Measurements from ENCODE around the gene NCSTN. TPM values are rescaled to one million over a fixed set of nuclear protein-coding genes. Genes with fewer than 3 reads are reported as not detected.
A peak's percentile ranks its signal among the peaks of the same experiment; 100 is the strongest.

Gene NCSTN
- total RNA-seq, 1 donor from 2014 or later: 44.8 TPM

GRCh38 chr1:160361814-160362167 is 18.6 kb downstream of the NCSTN start:
- Mint-ChIP-seq H3K27ac (peak overlapping the region; percentile 64), H3K4me1 (peaks cover 35% of the 10 kb centered on the region), H3K4me3 (no peak overlapping the region), H3K27me3 (ENCODE audit: insufficient read depth, low read depth) (peaks cover 8% of the 10 kb centered on the region), H3K36me3 (peaks cover 14% of the 10 kb centered on the region), H3K9me3 (no peaks in the 10 kb centered on the region)
- peaks cover 22% of the 10 kb centered on the region for H3K4me1 ChIP-seq
- H4K20me1 ChIP-seq (ENCODE audit: low read depth): no peaks in the 10 kb centered on the region
- H3K9me3 ChIP-seq (ENCODE audit: low read depth): no peaks in the 10 kb centered on the region
- peak overlapping the region; percentile 6 for H3K9ac ChIP-seq
- peak overlapping the region; percentile 79 for H3K27ac ChIP-seq
- DNase-seq (ENCODE audit: low spot score): no peak
- H3F3A ChIP-seq (ENCODE audit: low read depth): peaks cover 17% of the 10 kb centered on the region
- no peak for TF ChIP-seq EZH2phosphoT487 (IDR thresholded peaks at IDR 0.05)
- no peak for TF ChIP-seq EZH2 (IDR thresholded peaks at IDR 0.05)
- TF ChIP-seq CTCF (IDR thresholded peaks at IDR 0.05): no peak
- H3K4me3 ChIP-seq: no peak overlapping the region
- no peaks in the 10 kb centered on the region for H3K79me2 ChIP-seq (ENCODE audit: low read depth)
- no peak overlapping the region for H2AFZ ChIP-seq (replicated peaks)
- H3K36me3 ChIP-seq: no peaks in the 10 kb centered on the region
- H3K27me3 ChIP-seq: no peaks in the 10 kb centered on the region
- H3K4me2 ChIP-seq: no peak overlapping the region

GRCh38 chr1:160362168-160362957 is 19.2 kb downstream of the NCSTN start:
- Mint-ChIP-seq H3K36me3 (peaks cover 14% of the 10 kb centered on the region), H3K27ac (peak overlapping the region; percentile 98), H3K27me3 (ENCODE audit: insufficient read depth, low read depth) (peaks cover 8% of the 10 kb centered on the region), H3K4me3 (peak overlapping the region; percentile 18), H3K4me1 (peaks cover 36% of the 10 kb centered on the region), H3K9me3 (no peaks in the 10 kb centered on the region)
- H3K9me3 ChIP-seq (ENCODE audit: low read depth): no peaks in the 10 kb centered on the region
- no peaks in the 10 kb centered on the region for H3K27me3 ChIP-seq
- H3K4me3 ChIP-seq: no peak overlapping the region
- peak overlapping the region; percentile 69 for H2AFZ ChIP-seq (replicated peaks)
- peaks cover 17% of the 10 kb centered on the region for H3F3A ChIP-seq (ENCODE audit: low read depth)
- peak overlapping the region; percentile 79 for H3K27ac ChIP-seq
- H3K4me1 ChIP-seq: peaks cover 22% of the 10 kb centered on the region
- no peaks in the 10 kb centered on the region for H3K79me2 ChIP-seq (ENCODE audit: low read depth)
- peak overlapping the region; percentile 61 for H3K4me2 ChIP-seq
- no peaks in the 10 kb centered on the region for H4K20me1 ChIP-seq (ENCODE audit: low read depth)
- peak; percentile 62 for DNase-seq (ENCODE audit: low spot score)
- H3K9ac ChIP-seq: peak overlapping the region; percentile 6
- no peaks in the 10 kb centered on the region for H3K36me3 ChIP-seq
- TF ChIP-seq EZH2phosphoT487 (IDR thresholded peaks at IDR 0.05): no peak
- no peak for TF ChIP-seq CTCF (IDR thresholded peaks at IDR 0.05)
- no peak for TF ChIP-seq EZH2 (IDR thresholded peaks at IDR 0.05)

GRCh38 chr1:160363010-160363409 is 19.8 kb downstream of the NCSTN start:
- Mint-ChIP-seq H3K9me3 (no peaks in the 10 kb centered on the region), H3K27ac (peak overlapping the region; percentile 98), H3K4me3 (peak overlapping the region; percentile 19)

More at GRCh38 chr1:160363010-160363409, 19.8 kb downstream of the NCSTN start:
- Mint-ChIP-seq H3K4me1 (peaks cover 38% of the 10 kb centered on the region), H3K27me3 (ENCODE audit: insufficient read depth, low read depth) (peaks cover 8% of the 10 kb centered on the region), H3K36me3 (peaks cover 11% of the 10 kb centered on the region)
- Histone ChIP-seq H3K9ac (no peak overlapping the region), H3F3A (ENCODE audit: low read depth) (peaks cover 17% of the 10 kb centered on the region), H3K9me3 (ENCODE audit: low read depth) (no peaks in the 10 kb centered on the region), H4K20me1 (ENCODE audit: low read depth) (no peaks in the 10 kb centered on the region), H3K79me2 (ENCODE audit: low read depth) (no peaks in the 10 kb centered on the region), H3K4me3 (no peak overlapping the region), H3K4me2 (peak overlapping the region; percentile 61), H3K36me3 (no peaks in the 10 kb centered on the region), H3K27ac (peak overlapping the region; percentile 79), H2AFZ (replicated peaks) (peak overlapping the region; percentile 69), H3K4me1 (peaks cover 22% of the 10 kb centered on the region), H3K27me3 (no peaks in the 10 kb centered on the region)
- DNase-seq (ENCODE audit: low spot score): no peak
- TF ChIP-seq CTCF (IDR thresholded peaks at IDR 0.05) (no peak), EZH2phosphoT487 (IDR thresholded peaks at IDR 0.05) (no peak), EZH2 (IDR thresholded peaks at IDR 0.05) (no peak)

Measured in neural progenitor cell (in vitro differentiated cells).